B cell (primary cell): Measurements from ENCODE around the gene BPIFA1. TPM values are rescaled to one million over a fixed set of nuclear protein-coding genes. Genes with fewer than 3 reads are reported as not detected.

Experiments used
- ATAC-seq: fragments of 200-7000 bp; cut with Tn5 transposase; one replicate; pipeline ENCODE4 v1.10.0; 2021; ENCODE audit warnings: low read depth, mild to moderate bottlenecking, moderate number of reproducible peaks, moderate library complexity
- CTCF ChIA-PET: fragments of 350-600 bp; sonication (Branson Sonifier 250); formaldehyde crosslinking; loops from one replicate; lab custom pipeline; 2021; ENCODE audit warnings: antibody characterized with exemption, inconsistent platforms; lab: Charles Lee
- POLR2A ChIA-PET: fragments of 350-600 bp; sonication (Branson Sonifier 250); formaldehyde crosslinking; loops from one replicate; lab custom pipeline; 2021; ENCODE audit warnings: antibody characterized with exemption; lab: Charles Lee
- DNase-seq: peaks from one replicate; pipeline ENCODE4 v3.0.0; 2013
- H2AFZ ChIP-seq: 2 replicates; pipeline ENCODE4 v1.6.1; 2012; ENCODE audit warnings: mild to moderate bottlenecking, low read depth, low read length; ENCODE audit not compliant: insufficient read depth, poor library complexity, severe bottlenecking
- H3K27ac ChIP-seq, 2 donors: 1 replicate in 1 of 2; 2 replicates in 1 of 2; pipeline ENCODE4 v1.5.1; 2012 to 2013; ENCODE audit warnings: low read length in 2 of 2, mild to moderate bottlenecking in 2 of 2, moderate library complexity in 1 of 2
- H3K27me3 ChIP-seq, 4 experiments: fragments of 200-600 bp in 1 of 4; sonication (generic) in 1 of 4; replicated peaks in 1 of 4; 1 replicate in 2 of 4; 2 replicates in 2 of 4; pipeline versions ENCODE4 v1.6.1 to v1.7.0; 2013 to 2016; ENCODE audit warnings: low read length in 3 of 4, mild to moderate bottlenecking in 2 of 4, mixed read lengths in 1 of 4, moderate library complexity in 1 of 4; ENCODE audit not compliant: insufficient read depth in 4 of 4, control insufficient read depth in 3 of 4; ENCODE audit errors: control extremely low read depth in 1 of 4
- H3K36me3 ChIP-seq, 2 experiments: replicated peaks in 1 of 2; 1 replicate in 1 of 2; 2 replicates in 1 of 2; pipeline versions ENCODE4 v1.6.1 to v1.7.1; 2013; ENCODE audit warnings: low read length in 1 of 2; ENCODE audit not compliant: insufficient read depth in 2 of 2, control insufficient read depth in 1 of 2; ENCODE audit errors: control extremely low read depth in 1 of 2, extremely low read depth in 1 of 2
- H3K4me1 ChIP-seq, 2 donors: fragments of 200-600 bp in 1 of 2; sonication (generic) in 1 of 2; 1 replicate in 1 of 2; 2 replicates in 1 of 2; pipeline versions ENCODE4 v1.5.1 to v1.6.1; 2013 to 2017; ENCODE audit warnings: low read length in 2 of 2; ENCODE audit not compliant: control insufficient read depth in 2 of 2, insufficient read depth in 2 of 2
- H3K4me2 ChIP-seq: replicated peaks from 2 replicates; pipeline ENCODE3; 2012; ENCODE audit warnings: mild to moderate bottlenecking, low read depth, low read length; ENCODE audit not compliant: poor library complexity, severe bottlenecking
- H3K4me3 ChIP-seq, 5 experiments: fragments of 200-600 bp in 1 of 5; sonication (generic) in 1 of 5; 1 replicate in 3 of 5; 2 replicates in 2 of 5; pipeline versions ENCODE4 v1.5.1 to v1.7.0; 2011 to 2016; ENCODE audit warnings: low read length in 4 of 5, mild to moderate bottlenecking in 4 of 5, low read depth in 2 of 5, control low read depth in 1 of 5, moderate library complexity in 1 of 5; ENCODE audit not compliant: insufficient read depth in 1 of 5; ENCODE audit errors: control extremely low read depth in 1 of 5, extremely low read depth in 1 of 5
- H3K79me2 ChIP-seq: fragments of 200-600 bp; sonication (generic); one replicate; pipeline ENCODE4 v1.6.0; 2016; ENCODE audit warnings: low read length; ENCODE audit not compliant: control insufficient read depth, insufficient read depth
- H3K9ac ChIP-seq: fragments of 200-600 bp; sonication (generic); 2 replicates; pipeline ENCODE4 v1.6.1; 2017; ENCODE audit warnings: mild to moderate bottlenecking, low read length, moderate library complexity
- H3K9me3 ChIP-seq, 3 donors: one replicate each; pipeline versions ENCODE4 v1.6.1 to v1.7.1; 2013; ENCODE audit warnings: low read length in 2 of 3; ENCODE audit not compliant: control insufficient read depth in 2 of 3, insufficient read depth in 1 of 3; ENCODE audit errors: control extremely low read depth in 1 of 3
- H4K20me1 ChIP-seq: 2 replicates; pipeline ENCODE4 v1.6.0; 2012; ENCODE audit warnings: mild to moderate bottlenecking, low read length; ENCODE audit not compliant: insufficient read depth, control insufficient read depth, poor library complexity, severe bottlenecking
- H3K27ac Mint-ChIP-seq: one replicate; pipeline ENCODE4 v1.8.0; 2021; ENCODE audit warnings: mixed read lengths
- H3K27me3 Mint-ChIP-seq: one replicate; pipeline ENCODE4 v1.8.0; 2021; ENCODE audit warnings: mixed read lengths
- H3K4me1 Mint-ChIP-seq: one replicate; pipeline ENCODE4 v1.8.0; 2021; ENCODE audit warnings: mixed read lengths
- H3K4me3 Mint-ChIP-seq: one replicate; pipeline ENCODE4 v1.8.0; 2021; ENCODE audit warnings: mixed read lengths
- H3K9me3 Mint-ChIP-seq: one replicate; pipeline ENCODE4 v1.8.0; 2022; ENCODE audit warnings: mixed read lengths; ENCODE audit not compliant: insufficient read depth
- EZH2 ChIP-seq: IDR thresholded peaks from 2 replicates; pipeline ENCODE4 v1.6.1; 2012; ENCODE audit warnings: borderline replicate concordance, low read depth, mild to moderate bottlenecking, moderate library complexity, low read length; ENCODE audit not compliant: insufficient read depth, poor library complexity, severe bottlenecking
- WGBS: methylation state at CpG from one replicate; pipeline ENCODE4 v1.1.5; 2013; ENCODE audit warnings: missing lambda C conversion rate; ENCODE audit not compliant: insufficient coverage; 5-methylcytosine and 5-hydroxymethylcytosine counted together
- intact Hi-C: fragments of 100-400 bp; cut with micrococcal nuclease; formaldehyde crosslinking; loops from one replicate; pipeline ENCODE4 v1.10.0; 2022
- polyA plus RNA-seq: library from polyadenylated mRNA; depleted of rRNA; stranded (reverse); fragments of >200 nt; gene quantifications from 2 replicates; pipeline ENCODE4 v1.2.3, GENCODE V29; 2012
- total RNA-seq, 2 donors: library from RNA; stranded (reverse); fragments of 120-200 nt in 1 of 2; gene quantifications; 1 replicate in 1 of 2; 2 replicates in 1 of 2; pipeline versions ENCODE4 v1.2.3 to v1.2.4, GENCODE V29; 2013 to 2022
- TF ChIP-seq, protein P1 (sequence below): fragments of 200-600 bp; IDR thresholded peaks from one replicate; pipeline ENCODE4 v1.8.0; 2022; ENCODE audit warnings: antibody characterized with exemption, mild to moderate bottlenecking

BPIFA1 gene
- total and polyA plus RNA-seq, 2 donors (not counting 1 experiment from before 2014, with no cell fraction given): not detected

DNA sequence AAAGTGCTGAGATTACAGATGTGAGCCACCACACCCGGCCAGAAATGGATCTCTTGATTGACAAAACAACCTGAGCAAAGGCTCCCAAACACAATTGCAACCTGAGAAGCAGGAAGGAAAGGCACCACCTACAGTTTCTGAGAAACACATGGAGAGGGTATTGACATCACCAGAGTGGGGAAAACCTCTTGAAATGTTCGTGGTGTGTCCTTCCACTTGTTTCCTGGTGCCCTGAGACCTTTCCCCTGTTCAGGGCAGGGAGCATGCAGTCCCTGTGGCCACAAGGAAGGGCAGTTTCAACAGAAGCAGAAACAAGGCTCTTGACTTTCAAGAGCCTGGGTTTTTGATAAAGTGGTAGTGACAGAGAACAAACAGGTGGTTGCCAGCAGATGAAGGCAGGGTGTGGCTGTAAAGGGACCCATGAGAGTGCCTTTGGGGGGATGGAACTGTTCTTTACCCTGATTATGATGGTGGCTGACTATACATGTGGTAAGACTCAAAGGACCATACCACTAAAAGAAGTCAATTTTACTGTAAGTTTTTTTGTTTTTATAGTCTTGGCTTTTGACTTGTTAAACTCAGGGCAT, 3.2 kb upstream of the BPIFA1 start:
- H3K4me3 Mint-ChIP-seq: no peak overlapping the region
- no peaks in the 10 kb centered on the region for H3K4me1 ChIP-seq
- H3K27ac ChIP-seq: no peak overlapping the region
- no peak overlapping the region for H2AFZ ChIP-seq
- H3K9ac ChIP-seq: no peak overlapping the region
- H3K27me3 ChIP-seq: peaks cover 0 to 11% (median 2%) of the 10 kb centered on the region in 4 experiments
- no peak overlapping the region for H3K27ac Mint-ChIP-seq
- no peaks in the 10 kb centered on the region for H3K9me3 ChIP-seq
- no peak for ATAC-seq
- H3K4me1 Mint-ChIP-seq: no peaks in the 10 kb centered on the region
- ChIA-PET POLR2A (no interaction called here), CTCF (no interaction called here)
- TF ChIP-seq, protein P1, sequence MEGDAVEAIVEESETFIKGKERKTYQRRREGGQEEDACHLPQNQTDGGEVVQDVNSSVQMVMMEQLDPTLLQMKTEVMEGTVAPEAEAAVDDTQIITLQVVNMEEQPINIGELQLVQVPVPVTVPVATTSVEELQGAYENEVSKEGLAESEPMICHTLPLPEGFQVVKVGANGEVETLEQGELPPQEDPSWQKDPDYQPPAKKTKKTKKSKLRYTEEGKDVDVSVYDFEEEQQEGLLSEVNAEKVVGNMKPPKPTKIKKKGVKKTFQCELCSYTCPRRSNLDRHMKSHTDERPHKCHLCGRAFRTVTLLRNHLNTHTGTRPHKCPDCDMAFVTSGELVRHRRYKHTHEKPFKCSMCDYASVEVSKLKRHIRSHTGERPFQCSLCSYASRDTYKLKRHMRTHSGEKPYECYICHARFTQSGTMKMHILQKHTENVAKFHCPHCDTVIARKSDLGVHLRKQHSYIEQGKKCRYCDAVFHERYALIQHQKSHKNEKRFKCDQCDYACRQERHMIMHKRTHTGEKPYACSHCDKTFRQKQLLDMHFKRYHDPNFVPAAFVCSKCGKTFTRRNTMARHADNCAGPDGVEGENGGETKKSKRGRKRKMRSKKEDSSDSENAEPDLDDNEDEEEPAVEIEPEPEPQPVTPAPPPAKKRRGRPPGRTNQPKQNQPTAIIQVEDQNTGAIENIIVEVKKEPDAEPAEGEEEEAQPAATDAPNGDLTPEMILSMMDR: no peak
- no peaks in the 10 kb centered on the region for H3K9me3 Mint-ChIP-seq
- no peaks in the 10 kb centered on the region for H3K36me3 ChIP-seq
- H3K4me3 ChIP-seq: no peak overlapping the region
- intact Hi-C loops: no loop called here
- no peak for DNase-seq
- H3K79me2 ChIP-seq: no peaks in the 10 kb centered on the region
- no peaks in the 10 kb centered on the region for H4K20me1 ChIP-seq
- 30% methylated on average over 2 of the region's 2 CpGs for WGBS
- H3K4me2 ChIP-seq: no peak overlapping the region
- peaks cover 31% of the 10 kb centered on the region for H3K27me3 Mint-ChIP-seq

- no peak overlapping the region for H3K4me2 ChIP-seq
- no peaks in the 10 kb centered on the region for H3K9me3 ChIP-seq
- ATAC-seq: no peak
- H3K9ac ChIP-seq: no peak overlapping the region
- Mint-ChIP-seq H3K4me1 (no peaks in the 10 kb centered on the region), H3K4me3 (no peak overlapping the region), H3K27me3 (peaks cover 30% of the 10 kb centered on the region), H3K27ac (no peak overlapping the region), H3K9me3 (no peaks in the 10 kb centered on the region)
- no peak overlapping the region for H2AFZ ChIP-seq
- no peaks in the 10 kb centered on the region for H3K36me3 ChIP-seq
- WGBS: 34% methylated on average over 4 of the region's 5 CpGs
- no peak overlapping the region for H3K4me3 ChIP-seq
- peaks cover 0 to 11% (median 2%) of the 10 kb centered on the region in 4 experiments for H3K27me3 ChIP-seq
- no peaks in the 10 kb centered on the region for H3K79me2 ChIP-seq
- no peak for DNase-seq
- ChIA-PET POLR2A (no interaction called here), CTCF (no interaction called here)
- no peaks in the 10 kb centered on the region for H4K20me1 ChIP-seq
- intact Hi-C loops: no loop called here
- no peaks in the 10 kb centered on the region for H3K4me1 ChIP-seq
- TF ChIP-seq, protein P1: no peak
- no peak for TF ChIP-seq EZH2
- H3K27ac ChIP-seq: no peak overlapping the region
Measured at GRCh38 chr20:33233129-33233774, 2.5 kb upstream of the BPIFA1 start.
